Activated CD8-positive, alpha-beta memory T cell treated with anti-CD3 and anti-CD28 coated beads for 4 hours (primary cell): ENCODE results near the gene DNER.
"Not testable (repeated sequence)": the region's sequence is repeated elsewhere in the genome, so short reads cannot be mapped to it uniquely, and the experiment has no call there.

Experiments
- DNase-seq, 2 donors: peaks; one replicate each; pipeline ENCODE4 v3.0.0-alpha.2; 2020; ENCODE audit warnings: low read depth in 2 of 2

Gene DNER

GRCh38 chr2:229622495-229623355 lies 91.6 kb downstream of the DNER start:
- DNase-seq, result no peak

- no peak for DNase-seq
Measured at GRCh38 chr2:229620759-229621158, 93.6 kb downstream of the DNER start.

GRCh38 chr2:229620289-229620688 lies 94.1 kb downstream of the DNER start:
- DNase-seq, result no peak

- DNase-seq, result no peak
Measured at GRCh38 chr2:229616433-229616832, 97.9 kb downstream of the DNER start.

GRCh38 chr2:229614021-229614420 lies 100.3 kb downstream of the DNER start:
- not testable (repeated sequence) for DNase-seq

GRCh38 chr2:229612384-229612971 lies 101.9 kb downstream of the DNER start:
- DNase-seq, result no peak

- DNase-seq, result no peak
Measured at GRCh38 chr2:229611360-229611759, 103.0 kb downstream of the DNER start.

GRCh38 chr2:229610872-229611271 lies 103.5 kb downstream of the DNER start:
- DNase-seq, result no peak

GRCh38 chr2:229610333-229610732 lies 104.0 kb downstream of the DNER start:
- no peak for DNase-seq

- no peak for DNase-seq
Measured at GRCh38 chr2:229601936-229602335, 112.4 kb downstream of the DNER start.

- no peak for DNase-seq
Measured at GRCh38 chr2:229601396-229601795, 113.0 kb downstream of the DNER start.

GRCh38 chr2:229598227-229598626 lies 116.1 kb downstream of the DNER start:
- DNase-seq, result no peak

GRCh38 chr2:229596796-229597195 lies 117.6 kb downstream of the DNER start:
- DNase-seq, result no peak

- DNase-seq, result no peak
Measured at GRCh38 chr2:229591611-229592010, 122.7 kb downstream of the DNER start.

- DNase-seq, result no peak
Measured at GRCh38 chr2:229586746-229587705, 127.3 kb downstream of the DNER start.

- no peak for DNase-seq
Measured at GRCh38 chr2:229586012-229586411, 128.3 kb downstream of the DNER start.

- no peak for DNase-seq
Measured at GRCh38 chr2:229582151-229582550, 132.2 kb downstream of the DNER start.

- no peak for DNase-seq
Measured at GRCh38 chr2:229578052-229578846, 136.1 kb downstream of the DNER start.

- DNase-seq, result no peak
Measured at GRCh38 chr2:229575569-229576315, 138.6 kb downstream of the DNER start.

- no peak for DNase-seq
Measured at GRCh38 chr2:229572507-229573271, 141.7 kb downstream of the DNER start.
